ENCODE measurements around the gene RAPGEF4. TPM values are rescaled to one million over a fixed set of nuclear protein-coding genes. Genes with fewer than 3 reads are reported as not detected.

RAPGEF4 gene
- total and polyA plus RNA-seq, 2 of the 13 experiments (the other 11 are each of a cell fraction or from before 2014, with no cell fraction given) = 0.78 to 0.91 TPM

DNA sequence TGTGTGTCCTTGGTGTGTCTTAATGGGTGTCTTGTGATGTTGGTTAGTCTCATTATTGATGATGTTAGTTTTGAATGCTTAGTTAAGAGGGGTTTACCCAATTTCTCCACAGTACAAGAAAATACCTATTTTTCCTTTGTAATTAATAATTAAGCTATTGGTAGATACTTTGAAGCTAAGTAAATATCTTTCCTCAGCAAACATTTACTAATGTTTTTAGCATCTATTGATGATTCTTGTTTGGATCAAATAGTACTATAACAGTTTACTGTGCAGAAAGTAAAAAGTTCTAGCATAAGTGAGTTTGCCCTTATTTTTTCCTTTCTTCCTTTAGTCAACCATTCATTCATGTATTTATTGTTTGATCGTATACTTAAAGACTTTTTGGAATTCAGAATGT is 359.1 kb downstream of the RAPGEF4 start:
- Histone ChIP-seq H3K4me2 (ENCODE audit: low read depth, low read length) (no peak overlapping the region), H3K4me3 (replicated peaks in 1 of 3; ENCODE audit: insufficient read depth in 1 of 3, low read depth in 2 of 3, low read length in 3 of 3) (no peak overlapping the region), H3K9ac (ENCODE audit: insufficient read depth, low read depth, low read length) (no peak overlapping the region), H3K79me2 (ENCODE audit: insufficient read depth, low read length) (no peaks in the 10 kb centered on the region), H2AFZ (ENCODE audit: low read length) (no peak overlapping the region), H3K36me3 (replicated peaks in 1 of 2; ENCODE audit: control insufficient read depth in 1 of 2, insufficient read depth in 2 of 2, low read length in 2 of 2) (peaks cover 0 to 19% of the 10 kb centered on the region in 2 experiments; a peak in 3 of 5 replicates), H3K4me1 (ENCODE audit: insufficient read depth, low read length) (peaks cover 10% of the 10 kb centered on the region), H3K27me3 (ENCODE audit: control insufficient read depth in 1 of 2, insufficient read depth in 2 of 2, low read length in 2 of 2) (no peaks in the 10 kb centered on the region), H3K27ac (ENCODE audit: extremely low read length, insufficient read depth, low read length) (no peak overlapping the region), H3K9me3 (ENCODE audit: low read length) (no peaks in the 10 kb centered on the region), H4K20me1 (ENCODE audit: insufficient read depth, low read length) (no peaks in the 10 kb centered on the region)
- in situ Hi-C loops (cut with HindIII; ENCODE audit: extremely low pct_ligation_motif_present, low pct_unique_long_range_greater_than_20kb) = no loop called here
- ATAC-seq (no peak), FAIRE-seq (peak; percentile 8), DNase-seq (ENCODE audit: low spot score) (no peak)
- ChIA-PET CTCF (ENCODE audit: low intra/inter-chr PET ratio, low total read pairs) (no interaction called here), POLR2A (no interaction called here)
- no TSS peak for BruUV-seq (replicated peaks)
- 95% methylated on average over 1 of the region's 1 CpG for WGBS (ENCODE audit: low lambda C conversion rate)
- intact Hi-C loops (cut with micrococcal nuclease; ENCODE audit: unreplicated experiment) = no loop called here
- TF ChIP-seq ZSCAN25 (CRISPR knock-in tag; IDR thresholded peaks at IDR 0.05) = no peak
- TF ChIP-seq JUNB (CRISPR knock-in tag; IDR thresholded peaks at IDR 0.05; ENCODE audit: borderline replicate concordance) = no peak
- no peak for TF ChIP-seq NFATC3 (CRISPR knock-in tag; IDR thresholded peaks at IDR 0.05)
- TF ChIP-seq SP1 (IDR thresholded peaks at IDR 0.05) = no peak
- no peak for TF ChIP-seq SP1 (CRISPR knock-in tag; IDR thresholded peaks at IDR 0.05)
- TF ChIP-seq FOXK2 (IDR thresholded peaks at IDR 0.05) = no peak
- TF ChIP-seq HIVEP1 (CRISPR knock-in tag; IDR thresholded peaks at IDR 0.05) = no peak
- TF ChIP-seq ZNF546 (CRISPR knock-in tag; conservative IDR thresholded peaks at IDR 0.05) = no peak
- TF ChIP-seq, protein P1, sequence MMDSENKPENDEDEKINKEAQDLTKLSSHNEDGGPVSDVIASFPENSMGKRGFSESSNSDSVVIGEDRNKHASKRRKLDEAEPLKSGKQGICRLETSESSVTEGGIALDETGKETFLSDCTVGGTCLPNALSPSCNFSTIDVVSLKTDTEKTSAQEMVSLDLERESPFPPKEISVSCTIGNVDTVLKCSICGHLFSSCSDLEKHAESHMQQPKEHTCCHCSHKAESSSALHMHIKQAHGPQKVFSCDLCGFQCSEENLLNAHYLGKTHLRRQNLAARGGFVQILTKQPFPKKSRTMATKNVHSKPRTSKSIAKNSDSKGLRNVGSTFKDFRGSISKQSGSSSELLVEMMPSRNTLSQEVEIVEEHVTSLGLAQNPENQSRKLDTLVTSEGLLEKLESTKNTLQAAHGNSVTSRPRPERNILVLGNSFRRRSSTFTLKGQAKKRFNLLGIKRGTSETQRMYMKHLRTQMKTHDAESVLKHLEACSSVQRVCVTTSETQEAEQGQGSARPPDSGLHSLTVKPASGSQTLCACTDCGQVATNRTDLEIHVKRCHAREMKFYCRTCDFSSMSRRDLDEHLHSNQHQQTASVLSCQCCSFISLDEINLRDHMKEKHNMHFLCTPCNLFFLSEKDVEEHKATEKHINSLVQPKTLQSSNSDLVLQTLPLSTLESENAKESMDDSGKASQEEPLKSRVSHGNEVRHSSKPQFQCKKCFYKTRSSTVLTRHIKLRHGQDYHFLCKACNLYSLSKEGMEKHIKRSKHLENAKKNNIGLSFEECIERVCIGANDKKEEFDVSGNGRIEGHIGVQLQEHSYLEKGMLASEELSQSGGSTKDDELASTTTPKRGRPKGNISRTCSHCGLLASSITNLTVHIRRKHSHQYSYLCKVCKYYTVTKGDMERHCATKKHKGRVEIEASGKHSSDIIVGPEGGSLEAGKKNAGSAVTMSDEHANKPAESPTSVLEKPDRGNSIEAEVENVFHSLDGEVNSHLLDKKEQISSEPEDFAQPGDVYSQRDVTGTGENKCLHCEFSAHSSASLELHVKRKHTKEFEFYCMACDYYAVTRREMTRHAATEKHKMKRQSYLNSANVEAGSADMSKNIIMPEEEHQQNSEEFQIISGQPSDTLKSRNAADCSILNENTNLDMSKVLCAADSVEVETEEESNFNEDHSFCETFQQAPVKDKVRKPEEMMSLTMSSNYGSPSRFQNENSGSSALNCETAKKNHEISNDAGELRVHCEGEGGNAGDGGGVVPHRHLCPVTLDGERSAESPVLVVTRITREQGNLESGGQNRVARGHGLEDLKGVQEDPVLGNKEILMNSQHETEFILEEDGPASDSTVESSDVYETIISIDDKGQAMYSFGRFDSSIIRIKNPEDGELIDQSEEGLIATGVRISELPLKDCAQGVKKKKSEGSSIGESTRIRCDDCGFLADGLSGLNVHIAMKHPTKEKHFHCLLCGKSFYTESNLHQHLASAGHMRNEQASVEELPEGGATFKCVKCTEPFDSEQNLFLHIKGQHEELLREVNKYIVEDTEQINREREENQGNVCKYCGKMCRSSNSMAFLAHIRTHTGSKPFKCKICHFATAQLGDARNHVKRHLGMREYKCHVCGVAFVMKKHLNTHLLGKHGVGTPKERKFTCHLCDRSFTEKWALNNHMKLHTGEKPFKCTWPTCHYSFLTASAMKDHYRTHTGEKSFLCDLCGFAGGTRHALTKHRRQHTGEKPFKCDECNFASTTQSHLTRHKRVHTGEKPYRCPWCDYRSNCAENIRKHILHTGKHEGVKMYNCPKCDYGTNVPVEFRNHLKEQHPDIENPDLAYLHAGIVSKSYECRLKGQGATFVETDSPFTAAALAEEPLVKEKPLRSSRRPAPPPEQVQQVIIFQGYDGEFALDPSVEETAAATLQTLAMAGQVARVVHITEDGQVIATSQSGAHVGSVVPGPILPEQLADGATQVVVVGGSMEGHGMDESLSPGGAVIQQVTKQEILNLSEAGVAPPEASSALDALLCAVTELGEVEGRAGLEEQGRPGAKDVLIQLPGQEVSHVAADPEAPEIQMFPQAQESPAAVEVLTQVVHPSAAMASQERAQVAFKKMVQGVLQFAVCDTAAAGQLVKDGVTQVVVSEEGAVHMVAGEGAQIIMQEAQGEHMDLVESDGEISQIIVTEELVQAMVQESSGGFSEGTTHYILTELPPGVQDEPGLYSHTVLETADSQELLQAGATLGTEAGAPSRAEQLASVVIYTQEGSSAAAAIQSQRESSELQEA (CRISPR knock-in tag; IDR thresholded peaks at IDR 0.05; ENCODE audit: not compliant biosample characterization) = no peak
- TF ChIP-seq ZNF724P (CRISPR knock-in tag; IDR thresholded peaks at IDR 0.05; ENCODE audit: borderline replicate concordance) = no peak
- no peak for TF ChIP-seq ZNF333 (CRISPR knock-in tag; IDR thresholded peaks at IDR 0.05; ENCODE audit: borderline replicate concordance)
- TF ChIP-seq SAFB2 (CRISPR knock-in tag; IDR thresholded peaks at IDR 0.05; ENCODE audit: borderline replicate concordance, low read depth) = no peak
- TF ChIP-seq, protein P2, sequence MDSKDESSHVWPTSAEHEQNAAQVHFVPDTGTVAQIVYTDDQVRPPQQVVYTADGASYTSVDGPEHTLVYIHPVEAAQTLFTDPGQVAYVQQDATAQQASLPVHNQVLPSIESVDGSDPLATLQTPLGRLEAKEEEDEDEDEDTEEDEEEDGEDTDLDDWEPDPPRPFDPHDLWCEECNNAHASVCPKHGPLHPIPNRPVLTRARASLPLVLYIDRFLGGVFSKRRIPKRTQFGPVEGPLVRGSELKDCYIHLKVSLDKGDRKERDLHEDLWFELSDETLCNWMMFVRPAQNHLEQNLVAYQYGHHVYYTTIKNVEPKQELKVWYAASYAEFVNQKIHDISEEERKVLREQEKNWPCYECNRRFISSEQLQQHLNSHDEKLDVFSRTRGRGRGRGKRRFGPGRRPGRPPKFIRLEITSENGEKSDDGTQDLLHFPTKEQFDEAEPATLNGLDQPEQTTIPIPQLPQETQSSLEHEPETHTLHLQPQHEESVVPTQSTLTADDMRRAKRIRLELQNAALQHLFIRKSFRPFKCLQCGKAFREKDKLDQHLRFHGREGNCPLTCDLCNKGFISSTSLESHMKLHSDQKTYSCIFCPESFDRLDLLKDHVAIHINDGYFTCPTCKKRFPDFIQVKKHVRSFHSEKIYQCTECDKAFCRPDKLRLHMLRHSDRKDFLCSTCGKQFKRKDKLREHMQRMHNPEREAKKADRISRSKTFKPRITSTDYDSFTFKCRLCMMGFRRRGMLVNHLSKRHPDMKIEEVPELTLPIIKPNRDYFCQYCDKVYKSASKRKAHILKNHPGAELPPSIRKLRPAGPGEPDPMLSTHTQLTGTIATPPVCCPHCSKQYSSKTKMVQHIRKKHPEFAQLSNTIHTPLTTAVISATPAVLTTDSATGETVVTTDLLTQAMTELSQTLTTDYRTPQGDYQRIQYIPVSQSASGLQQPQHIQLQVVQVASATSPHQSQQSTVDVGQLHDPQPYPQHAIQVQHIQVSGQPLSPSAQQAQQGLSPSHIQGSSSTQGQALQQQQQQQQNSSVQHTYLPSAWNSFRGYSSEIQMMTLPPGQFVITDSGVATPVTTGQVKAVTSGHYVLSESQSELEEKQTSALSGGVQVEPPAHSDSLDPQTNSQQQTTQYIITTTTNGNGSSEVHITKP (CRISPR knock-in tag; IDR thresholded peaks at IDR 0.05; ENCODE audit: low read depth) = no peak
- no peak for TF ChIP-seq SOX13 (IDR thresholded peaks at IDR 0.05)
- no peak for TF ChIP-seq SOX13 (CRISPR knock-in tag; conservative IDR thresholded peaks at IDR 0.05 in 1 of 2, IDR thresholded peaks at IDR 0.05 in 1 of 2)

All from HepG2 (cell line).